Measurements from ENCODE around the gene PRADC1.

PRADC1 gene

DNA sequence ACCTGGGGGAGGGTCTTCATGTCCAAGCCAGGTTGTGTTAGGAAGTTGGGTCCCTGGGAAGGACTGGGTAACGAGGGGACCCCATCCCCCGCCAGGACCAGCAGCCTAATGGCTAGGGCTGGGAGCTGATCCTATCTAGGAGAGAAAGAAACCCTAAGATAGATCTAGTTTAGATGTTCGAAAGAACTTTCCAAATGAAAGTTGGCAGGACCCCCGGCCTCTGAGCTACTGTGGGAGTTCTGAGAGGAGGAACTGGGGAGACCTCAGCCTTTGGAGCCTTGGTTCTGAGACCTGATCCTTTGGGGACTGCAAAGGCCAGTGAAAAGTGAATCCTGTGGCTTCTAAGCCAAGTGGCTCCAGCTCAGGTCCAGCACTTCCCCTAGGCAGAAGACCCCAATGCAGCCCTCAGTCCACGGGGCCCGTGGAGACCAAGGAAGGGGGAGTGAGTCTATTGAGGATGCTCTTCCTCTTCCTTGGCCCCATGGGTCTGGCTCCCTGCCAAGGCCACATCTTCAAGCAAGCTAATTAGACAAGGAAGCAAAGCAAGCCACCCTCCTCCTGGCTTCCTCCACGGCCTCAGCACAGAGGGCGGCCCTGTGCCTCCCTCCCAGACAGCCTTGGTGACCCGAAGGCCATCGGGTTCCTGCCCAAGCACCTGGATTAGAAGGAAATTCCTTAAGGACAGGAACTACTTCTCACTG is 24.5 kb upstream of the PRADC1 start:
- Histone ChIP-seq H3K4me1 (ENCODE audit: insufficient read depth, low read length) (no peaks in the 10 kb centered on the region; the same call in 1 of the 2 replicates), H3K9me3 (ENCODE audit: insufficient read depth, low read depth, low read length) (no peaks in the 10 kb centered on the region), H3K27ac (ENCODE audit: low read length) (no peak overlapping the region), H3K27me3 (ENCODE audit: insufficient read depth, low read length) (no peaks in the 10 kb centered on the region), H3K36me3 (ENCODE audit: insufficient read depth, low read depth, low read length) (peaks cover 35% of the 10 kb centered on the region), H3K4me3 (ENCODE audit: low read length) (no peak overlapping the region), H3K9ac (ENCODE audit: low read depth, low read length) (no peak overlapping the region)

DNA sequence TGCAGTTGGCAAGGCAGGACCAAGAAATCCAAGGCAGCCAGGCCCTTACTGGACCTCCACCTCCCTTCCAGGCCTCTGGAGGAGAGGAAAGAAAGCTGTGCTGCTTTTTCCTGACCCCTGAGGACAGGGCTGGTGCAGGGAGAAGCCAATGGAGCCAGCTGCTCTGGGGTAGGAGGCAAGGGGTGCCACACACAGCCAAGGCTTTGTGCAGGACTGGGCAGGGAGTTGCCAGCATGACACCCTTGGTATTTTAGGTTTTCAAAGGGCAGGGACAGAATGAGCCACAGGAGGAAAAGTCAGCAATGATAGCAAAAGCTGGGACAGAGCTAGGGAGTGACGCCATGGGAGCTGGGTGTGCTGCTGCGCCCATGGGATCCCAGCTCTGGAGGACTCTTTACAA is 24.0 kb upstream of the PRADC1 start:
- Histone ChIP-seq H3K36me3 (ENCODE audit: insufficient read depth, low read depth, low read length) (peaks cover 40% of the 10 kb centered on the region), H3K4me3 (ENCODE audit: low read length) (no peak overlapping the region), H3K27me3 (ENCODE audit: insufficient read depth, low read length) (no peaks in the 10 kb centered on the region), H3K9me3 (ENCODE audit: insufficient read depth, low read depth, low read length) (no peaks in the 10 kb centered on the region), H3K4me1 (ENCODE audit: insufficient read depth, low read length) (no peaks in the 10 kb centered on the region; the same call in 1 of the 2 replicates), H3K9ac (ENCODE audit: low read depth, low read length) (no peak overlapping the region), H3K27ac (ENCODE audit: low read length) (no peak overlapping the region)

DNA sequence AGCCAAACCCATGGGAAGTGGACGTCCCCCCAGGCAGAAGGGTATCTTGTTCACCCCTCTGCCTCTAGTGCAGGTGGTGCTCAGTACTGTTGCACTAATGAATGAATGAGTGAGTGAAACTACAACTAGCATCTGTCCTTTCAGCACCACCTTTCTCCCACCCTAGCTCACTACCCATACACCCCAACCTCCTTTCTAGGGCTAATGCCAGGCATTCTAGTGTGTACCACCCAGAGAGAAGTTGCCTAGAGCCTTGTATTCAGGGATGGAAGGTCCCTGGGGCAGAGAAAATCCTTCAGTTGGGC is 23.5 kb upstream of the PRADC1 start:
- H3K4me1 ChIP-seq (ENCODE audit: insufficient read depth, low read length), result no peaks in the 10 kb centered on the region; the same call in 1 of the 2 replicates
- H3K9ac ChIP-seq (ENCODE audit: low read depth, low read length), result no peak overlapping the region
- no peak overlapping the region for H3K4me3 ChIP-seq (ENCODE audit: low read length)
- H3K27ac ChIP-seq (ENCODE audit: low read length), result no peak overlapping the region
- H3K27me3 ChIP-seq (ENCODE audit: insufficient read depth, low read length), result no peaks in the 10 kb centered on the region
- H3K9me3 ChIP-seq (ENCODE audit: insufficient read depth, low read depth, low read length), result no peaks in the 10 kb centered on the region
- peaks cover 44% of the 10 kb centered on the region for H3K36me3 ChIP-seq (ENCODE audit: insufficient read depth, low read depth, low read length)

DNA sequence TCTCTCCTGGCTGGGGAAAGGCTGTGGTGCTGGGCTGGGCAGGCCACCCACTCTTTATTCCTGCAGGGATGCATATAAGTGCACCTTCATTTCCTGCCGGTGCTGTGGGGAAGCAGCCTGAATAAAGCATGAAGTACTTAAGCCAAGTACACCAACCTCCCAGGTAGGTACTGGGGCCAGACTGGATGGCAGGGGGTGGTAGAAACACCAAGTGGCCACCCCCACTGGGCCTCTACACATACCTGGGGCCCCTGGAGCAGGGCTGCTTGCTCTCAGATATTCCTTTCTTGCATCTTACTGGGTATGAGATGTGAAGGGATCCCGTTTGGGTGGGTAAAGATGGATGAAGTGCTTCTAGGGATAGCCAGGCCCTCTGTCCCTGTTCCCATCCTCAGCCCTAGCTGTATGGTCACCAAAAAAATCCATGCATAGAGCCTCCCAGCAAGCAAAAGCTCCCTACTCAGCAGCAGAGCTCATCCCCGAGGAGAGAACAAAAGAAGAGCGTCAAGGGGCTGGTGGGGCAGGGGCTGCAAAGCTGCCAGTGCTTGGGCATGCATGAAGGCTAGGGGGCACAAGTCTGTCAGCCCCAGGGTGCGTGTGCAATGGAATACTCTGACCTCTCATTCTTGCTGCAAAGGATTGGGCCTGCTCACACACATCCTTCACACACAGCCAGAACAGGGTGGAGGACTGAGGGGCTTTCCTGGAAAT is 23.0 kb upstream of the PRADC1 start:
- Histone ChIP-seq H3K27ac (ENCODE audit: low read length) (no peak overlapping the region), H3K27me3 (ENCODE audit: insufficient read depth, low read length) (no peaks in the 10 kb centered on the region), H3K9me3 (ENCODE audit: insufficient read depth, low read depth, low read length) (no peaks in the 10 kb centered on the region), H3K4me1 (ENCODE audit: insufficient read depth, low read length) (no peaks in the 10 kb centered on the region; the same call in 1 of the 2 replicates), H3K9ac (ENCODE audit: low read depth, low read length) (no peak overlapping the region), H3K36me3 (ENCODE audit: insufficient read depth, low read depth, low read length) (peaks cover 49% of the 10 kb centered on the region), H3K4me3 (ENCODE audit: low read length) (no peak overlapping the region)

DNA sequence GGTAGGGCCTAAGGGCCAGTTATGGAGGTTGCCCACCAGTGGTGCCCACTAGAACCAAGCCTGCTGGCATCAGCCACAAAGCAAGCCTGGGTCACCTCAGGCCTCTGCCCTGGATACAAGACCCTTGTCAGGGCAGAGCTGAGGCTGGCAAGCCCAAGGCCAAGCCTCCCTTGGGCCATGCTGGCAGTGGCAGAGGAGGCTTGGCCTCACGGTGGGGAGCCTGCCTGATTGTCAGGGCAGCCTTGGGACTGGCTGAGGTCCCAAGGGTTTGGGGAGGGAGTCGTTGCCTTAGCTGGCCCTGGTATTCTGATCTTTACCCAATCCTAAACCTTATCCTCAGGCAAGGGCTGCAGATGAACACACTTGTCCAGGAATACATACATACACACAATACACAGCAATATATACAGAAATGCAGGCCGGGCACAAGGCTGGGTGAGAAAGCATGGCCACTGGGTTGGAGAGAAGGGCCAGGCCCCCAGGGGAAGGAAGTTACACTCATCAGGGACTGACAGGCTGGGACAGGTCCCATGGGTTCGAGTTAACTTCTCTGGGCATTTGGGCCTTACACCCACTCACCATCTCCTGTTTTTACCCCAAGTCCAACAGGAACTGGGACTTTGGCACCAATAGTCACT is 22.1 kb upstream of the PRADC1 start:
- no peak overlapping the region for H3K27ac ChIP-seq (ENCODE audit: low read length)
- H3K4me1 ChIP-seq (ENCODE audit: insufficient read depth, low read length), result no peaks in the 10 kb centered on the region; the same call in 1 of the 2 replicates
- no peaks in the 10 kb centered on the region for H3K27me3 ChIP-seq (ENCODE audit: insufficient read depth, low read length)
- H3K9me3 ChIP-seq (ENCODE audit: insufficient read depth, low read depth, low read length), result no peaks in the 10 kb centered on the region
- no peak overlapping the region for H3K4me3 ChIP-seq (ENCODE audit: low read length)
- H3K9ac ChIP-seq (ENCODE audit: low read depth, low read length), result no peak overlapping the region
- peaks cover 58% of the 10 kb centered on the region for H3K36me3 ChIP-seq (ENCODE audit: insufficient read depth, low read depth, low read length)

DNA sequence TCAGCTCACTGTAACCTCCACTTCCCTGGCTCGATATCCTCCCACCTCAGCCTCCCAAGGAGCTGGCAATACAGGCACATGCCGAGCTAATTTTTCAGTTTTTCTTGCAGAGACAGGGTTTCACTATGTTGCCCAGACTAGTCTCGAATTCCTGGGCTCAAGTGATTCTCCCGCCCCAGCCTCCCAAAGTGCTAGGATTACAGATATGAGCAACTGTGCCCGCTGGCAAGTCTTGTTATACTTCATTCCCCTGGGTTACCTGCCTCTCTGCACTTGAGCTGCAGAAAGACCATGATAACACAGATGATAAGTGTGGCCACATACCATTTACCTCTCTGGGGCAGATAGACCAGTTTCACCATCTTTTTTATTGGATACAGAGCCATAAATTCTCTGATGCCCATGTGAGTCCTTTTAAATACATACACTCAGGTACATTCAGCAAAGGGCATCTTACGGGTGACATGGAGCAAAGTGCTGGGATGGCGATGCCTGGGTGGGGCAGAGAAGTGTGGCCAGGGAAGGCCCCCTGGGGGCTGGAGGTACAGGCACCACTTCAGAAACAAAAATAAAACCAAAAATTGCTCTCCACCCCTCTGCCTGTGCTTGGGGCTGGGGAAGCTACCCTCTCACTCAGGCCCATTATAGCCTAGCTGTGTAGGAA is 21.4 kb upstream of the PRADC1 start:
- Histone ChIP-seq H3K27me3 (ENCODE audit: insufficient read depth, low read length) (no peaks in the 10 kb centered on the region), H3K27ac (ENCODE audit: low read length) (no peak overlapping the region), H3K4me3 (ENCODE audit: low read length) (no peak overlapping the region), H3K36me3 (ENCODE audit: insufficient read depth, low read depth, low read length) (peaks cover 58% of the 10 kb centered on the region), H3K4me1 (ENCODE audit: insufficient read depth, low read length) (no peaks in the 10 kb centered on the region; the same call in 1 of the 2 replicates), H3K9ac (ENCODE audit: low read depth, low read length) (no peak overlapping the region), H3K9me3 (ENCODE audit: insufficient read depth, low read depth, low read length) (no peaks in the 10 kb centered on the region)

DNA sequence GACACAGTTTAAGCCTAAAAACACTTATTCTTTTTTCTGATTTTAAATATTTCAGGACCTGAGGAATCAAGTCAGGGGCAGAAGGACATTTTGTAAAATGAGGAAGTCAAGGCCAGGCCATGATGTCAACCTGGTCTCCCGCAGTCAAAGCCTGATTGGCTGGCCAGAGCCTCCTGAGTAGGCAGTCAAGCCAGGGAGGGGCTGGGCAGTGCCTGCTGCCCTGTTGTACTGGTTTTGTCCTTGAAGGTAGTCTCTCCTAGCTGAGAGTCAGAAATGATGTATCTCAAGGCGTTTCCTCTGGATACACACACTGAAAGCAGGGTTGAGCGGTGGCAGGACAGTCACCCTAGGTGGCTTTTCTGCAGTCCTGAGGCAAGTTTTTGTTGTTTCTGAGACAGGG is 20.9 kb upstream of the PRADC1 start:
- H3K4me3 ChIP-seq (ENCODE audit: low read length), result no peak overlapping the region
- H3K27ac ChIP-seq (ENCODE audit: low read length), result no peak overlapping the region
- no peaks in the 10 kb centered on the region for H3K27me3 ChIP-seq (ENCODE audit: insufficient read depth, low read length)
- no peaks in the 10 kb centered on the region for H3K9me3 ChIP-seq (ENCODE audit: insufficient read depth, low read depth, low read length)
- H3K4me1 ChIP-seq (ENCODE audit: insufficient read depth, low read length), result no peaks in the 10 kb centered on the region; the same call in 1 of the 2 replicates
- H3K9ac ChIP-seq (ENCODE audit: low read depth, low read length), result no peak overlapping the region
- peaks cover 63% of the 10 kb centered on the region for H3K36me3 ChIP-seq (ENCODE audit: insufficient read depth, low read depth, low read length)

DNA sequence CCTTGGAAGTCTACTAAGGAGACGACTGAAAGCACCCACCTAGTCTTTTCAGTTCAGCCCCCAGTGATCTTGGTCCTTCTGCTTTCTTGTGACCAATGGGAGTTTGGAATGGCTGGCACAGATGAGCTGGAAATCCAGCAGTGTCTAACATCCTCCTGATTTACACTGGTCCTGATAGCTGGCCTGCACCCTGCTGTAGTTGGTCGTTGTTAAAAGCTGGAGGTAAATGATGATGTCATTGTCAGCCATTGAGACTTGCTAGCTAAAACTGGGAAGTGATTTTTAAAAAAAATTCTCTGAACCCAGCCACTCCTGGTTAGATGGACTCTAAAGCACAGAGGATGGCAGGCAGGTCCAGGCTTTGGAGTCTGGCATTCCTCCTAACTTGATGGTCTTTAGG is 20.4 kb upstream of the PRADC1 start:
- Histone ChIP-seq H3K27me3 (ENCODE audit: insufficient read depth, low read length) (no peaks in the 10 kb centered on the region), H3K9me3 (ENCODE audit: insufficient read depth, low read depth, low read length) (no peaks in the 10 kb centered on the region), H3K36me3 (ENCODE audit: insufficient read depth, low read depth, low read length) (peaks cover 65% of the 10 kb centered on the region), H3K4me1 (ENCODE audit: insufficient read depth, low read length) (no peaks in the 10 kb centered on the region; the same call in 1 of the 2 replicates), H3K9ac (ENCODE audit: low read depth, low read length) (no peak overlapping the region), H3K4me3 (ENCODE audit: low read length) (no peak overlapping the region), H3K27ac (ENCODE audit: low read length) (no peak overlapping the region)

DNA sequence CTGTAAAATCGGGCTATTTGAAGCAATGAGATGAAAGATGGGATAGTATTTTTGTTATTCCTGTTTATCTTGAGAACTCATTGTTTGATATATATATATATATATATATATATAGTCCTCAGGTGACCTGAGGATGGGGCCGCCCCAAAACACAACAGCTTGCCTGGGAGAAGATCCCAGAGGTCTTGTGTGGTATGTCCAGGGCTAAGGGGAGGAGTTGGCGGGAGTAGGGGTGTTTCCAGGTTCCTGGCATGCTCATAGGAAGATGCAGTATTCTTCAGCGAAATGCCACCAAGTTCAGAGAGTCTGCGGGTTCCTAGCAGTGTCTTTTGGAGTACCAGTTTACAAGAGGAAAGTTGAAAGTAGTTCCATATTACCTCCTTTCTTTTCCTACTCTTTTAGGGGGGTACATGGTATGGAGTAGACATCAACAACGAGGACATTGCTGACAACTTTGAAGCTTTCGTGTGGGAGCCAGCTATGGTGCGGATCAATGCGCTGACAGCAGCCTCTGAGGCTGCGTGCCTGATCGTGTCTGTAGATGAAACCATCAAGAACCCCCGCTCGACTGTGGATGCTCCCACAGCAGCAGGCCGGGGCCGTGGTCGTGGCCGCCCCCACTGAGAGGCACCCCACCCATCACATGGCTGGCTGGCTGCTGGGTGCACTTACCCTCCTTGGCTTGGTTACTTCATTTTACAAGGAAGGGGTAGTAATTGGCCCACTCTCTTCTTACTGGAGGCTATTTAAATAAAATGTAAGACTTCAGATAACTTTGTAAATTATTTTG is 19.4 kb upstream of the PRADC1 start:
- H3K9me3 ChIP-seq (ENCODE audit: insufficient read depth, low read depth, low read length), result no peaks in the 10 kb centered on the region
- no peak overlapping the region for H3K27ac ChIP-seq (ENCODE audit: low read length)
- H3K4me1 ChIP-seq (ENCODE audit: insufficient read depth, low read length), result no peaks in the 10 kb centered on the region; the same call in 1 of the 2 replicates
- no peak overlapping the region for H3K4me3 ChIP-seq (ENCODE audit: low read length)
- no peak overlapping the region for H3K9ac ChIP-seq (ENCODE audit: low read depth, low read length)
- peaks cover 72% of the 10 kb centered on the region for H3K36me3 ChIP-seq (ENCODE audit: insufficient read depth, low read depth, low read length)
- no peaks in the 10 kb centered on the region for H3K27me3 ChIP-seq (ENCODE audit: insufficient read depth, low read length)

DNA sequence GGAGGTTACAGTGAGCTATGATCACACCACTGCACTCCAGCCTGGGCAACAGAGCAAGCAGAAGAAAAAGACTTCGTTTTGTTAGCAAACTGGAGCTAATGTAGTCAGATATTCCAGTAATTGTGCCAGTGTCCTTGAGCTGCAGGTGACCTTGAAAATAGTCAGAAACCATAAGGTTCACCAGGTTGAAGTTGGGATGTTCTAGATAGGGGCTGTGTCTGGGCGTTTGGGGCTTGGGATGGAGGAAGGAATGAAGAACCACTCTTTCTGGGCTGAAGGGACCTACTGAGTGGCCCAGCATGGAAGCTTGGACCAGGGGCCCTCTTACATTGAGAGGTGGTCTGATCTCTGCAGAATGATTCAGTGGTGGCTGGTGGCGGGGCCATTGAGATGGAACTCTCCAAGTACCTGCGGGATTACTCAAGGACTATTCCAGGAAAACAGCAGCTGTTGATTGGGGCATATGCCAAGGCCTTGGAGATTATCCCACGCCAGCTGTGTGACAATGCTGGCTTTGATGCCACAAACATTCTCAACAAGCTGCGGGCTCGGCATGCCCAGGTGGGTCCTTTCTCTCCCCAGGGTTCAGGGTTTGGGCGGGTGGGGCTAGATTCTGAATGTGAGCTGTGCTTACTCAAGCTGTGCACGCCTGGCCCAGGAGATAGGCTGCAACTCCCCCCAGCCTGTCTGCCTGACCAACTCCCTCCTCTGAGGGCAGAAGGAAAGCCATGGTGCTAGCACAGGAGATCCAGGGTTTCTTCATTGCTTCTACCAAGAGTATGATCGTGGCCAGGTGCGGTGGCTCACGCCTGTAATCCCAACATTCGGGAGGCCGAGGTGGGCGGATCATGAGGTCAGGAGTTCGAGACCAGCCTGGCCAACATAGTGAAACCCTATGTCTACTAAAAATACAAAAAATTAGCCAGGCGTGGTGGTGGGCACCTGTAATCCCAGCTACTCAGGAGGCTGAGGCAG is 18.1 kb upstream of the PRADC1 start:
- H3K9ac ChIP-seq (ENCODE audit: low read depth, low read length), result no peak overlapping the region
- H3K4me1 ChIP-seq (ENCODE audit: insufficient read depth, low read length), result no peaks in the 10 kb centered on the region; the same call in 1 of the 2 replicates
- peaks cover 85% of the 10 kb centered on the region for H3K36me3 ChIP-seq (ENCODE audit: insufficient read depth, low read depth, low read length)
- H3K27me3 ChIP-seq (ENCODE audit: insufficient read depth, low read length), result no peaks in the 10 kb centered on the region
- H3K9me3 ChIP-seq (ENCODE audit: insufficient read depth, low read depth, low read length), result no peaks in the 10 kb centered on the region
- H3K27ac ChIP-seq (ENCODE audit: low read length), result no peak overlapping the region
- H3K4me3 ChIP-seq (ENCODE audit: low read length), result no peak overlapping the region
